K562 (cell line): ENCODE results near the gene GRXCR2. TPM values are rescaled to one million over a fixed set of nuclear protein-coding genes. Genes with fewer than 3 reads are reported as not detected.

Experiments used
- CAMTA2 ChIP-seq: fragments of 250-450 bp; sonication (Bioruptor Pico); conservative IDR thresholded peaks from 2 replicates; pipeline ENCODE4 v1.5.1; 2022
- E4F1 ChIP-seq: fragments of 250-450 bp; sonication (Bioruptor Pico); IDR thresholded peaks from 2 replicates; pipeline ENCODE4 v1.5.0; 2021; ENCODE audit warnings: mild to moderate bottlenecking, borderline replicate concordance
- FOXP1 ChIP-seq: sonication (generic); formaldehyde crosslinking; IDR thresholded peaks from 2 replicates; pipeline ENCODE4 v1.8.0; 2022; ENCODE audit warnings: mild to moderate bottlenecking, missing genetic modification reagents
- GABPA ChIP-seq: fragments of 200-800 bp; sonication (Bioruptor generic); conservative IDR thresholded peaks from 2 replicates; pipeline ENCODE4 v1.6.1; 2016; ENCODE audit warnings: low read depth, missing genetic modification characterization, missing compliant biosample characterization
- GATAD2A ChIP-seq: fragments of 450-650 bp; IDR thresholded peaks from 2 replicates; pipeline ENCODE4 v1.6.1; 2017
- ID3 ChIP-seq, 2 experiments: fragments of 250-450 bp in 1 of 2; fragments of 450-650 bp in 1 of 2; sonication (Bioruptor Pico) in 1 of 2; IDR thresholded peaks; 2 replicates each; pipeline versions ENCODE4 v1.6.1 to v1.8.0; 2016 to 2021; ENCODE audit warnings: mild to moderate bottlenecking in 2 of 2, moderate library complexity in 2 of 2, missing compliant biosample characterization in 1 of 2, missing genetic modification characterization in 1 of 2
- KDM1A ChIP-seq, 2 experiments: fragments of 450-650 bp; IDR thresholded peaks; 2 replicates each; pipeline ENCODE4 v1.6.1; 2016; ENCODE audit warnings: mild to moderate bottlenecking in 2 of 2
- LEF1 ChIP-seq: fragments of 450-650 bp; IDR thresholded peaks from 2 replicates; pipeline ENCODE4 v1.6.1; 2016; ENCODE audit warnings: mild to moderate bottlenecking
- MAX ChIP-seq: sonication (generic); formaldehyde crosslinking; IDR thresholded peaks from 2 replicates; pipeline ENCODE4 v1.9.0; 2022; ENCODE audit warnings: mild to moderate bottlenecking, missing genetic modification reagents
- NR2F6 ChIP-seq: fragments of 450-650 bp; formaldehyde crosslinking; IDR thresholded peaks from 2 replicates; pipeline ENCODE4 v1.4.0; 2020; ENCODE audit warnings: mild to moderate bottlenecking
- NUFIP1 ChIP-seq: fragments of 450-650 bp; IDR thresholded peaks from 2 replicates; pipeline ENCODE4 v1.6.1; 2018; ENCODE audit not compliant: partially characterized antibody
- RCOR1 ChIP-seq, 2 experiments: IDR thresholded peaks; 2 replicates each; pipeline ENCODE4 v1.6.1; 2012; ENCODE audit warnings: low read depth in 2 of 2, low read length in 2 of 2, borderline replicate concordance in 1 of 2, improper control_type of control experiment in 1 of 2
- ZC3H4 ChIP-seq: sonication (generic); formaldehyde crosslinking; IDR thresholded peaks from 2 replicates; pipeline ENCODE4 v1.9.0; 2021; ENCODE audit warnings: missing genetic modification reagents, borderline replicate concordance
- ZFP91 ChIP-seq: sonication (generic); formaldehyde crosslinking; IDR thresholded peaks from 2 replicates; pipeline ENCODE4 v1.8.0; 2022; ENCODE audit warnings: mild to moderate bottlenecking, missing genetic modification reagents
- ZNF318 ChIP-seq, 2 experiments: fragments of 450-650 bp; IDR thresholded peaks; 2 replicates each; pipeline ENCODE4 v1.6.1; 2016; ENCODE audit warnings: mild to moderate bottlenecking in 2 of 2, borderline replicate concordance in 1 of 2, low read depth in 1 of 2, moderate library complexity in 1 of 2
- polyA plus RNA-seq, 8 experiments: library from polyadenylated mRNA; depleted of rRNA in 4 of 8; stranded (reverse) in 5 of 8; unstranded in 3 of 8; fragments of >200 nt; fragmentation: Nextera tagmentation in 2 of 8; fragmentation: Illumina TruSeq in 1 of 8; extraction: Ambion mirVana in 2 of 8; extraction: Trizol in 1 of 8; gene quantifications; 2 replicates each; pipeline versions ENCODE4 v1.2.1 to v1.2.3, GENCODE V29; 2011 to 2014; ENCODE audit warnings: inconsistent platforms in 1 of 8, missing spikeins in 1 of 8
- total RNA-seq, 7 experiments: library from RNA; depleted of rRNA in 6 of 7; stranded (reverse); fragments of >200 nt in 6 of 7; fragmentation: Illumina TruSeq in 2 of 7; extraction: Trizol in 2 of 7; gene quantifications; 2 replicates each; pipeline versions ENCODE4 v1.2.1 to v1.2.3, GENCODE V29; 2011 to 2021; ENCODE audit warnings: low replicate concordance in 1 of 7

Gene GRXCR2
- total and polyA plus RNA-seq, 9 of the 15 experiments (the other 6 are each of a cell fraction or from before 2014, with no cell fraction given), result not detected

GRCh38 chr5:145834554-145834916 is 38.3 kb downstream of the GRXCR2 start (continued):
- TF ChIP-seq ZNF318 (IDR thresholded peaks at IDR 0.05; ENCODE audit: borderline replicate concordance in 1 of 2, low read depth in 1 of 2) (no peak), E4F1 (no peak), RCOR1 (IDR thresholded peaks at IDR 0.05; ENCODE audit: borderline replicate concordance in 1 of 2, low read depth in 2 of 2, low read length in 2 of 2) (peak; percentile 39 to 88; a peak in 3 of 4 replicates), NUFIP1 (no peak), ID3 (CRISPR knock-in tag; IDR thresholded peaks at IDR 0.05) (no peak), ID3 (tag; IDR thresholded peaks at IDR 0.05) (peak; percentile 42; the same call in 1 of the 2 replicates), MAX (CRISPR knock-in tag) (no peak), CAMTA2 (CRISPR knock-in tag) (no peak), LEF1 (0 out of 2 replicates have a peak, but pooled peaks have one; percentile 10), NR2F6 (CRISPR knock-in tag) (no peak), GABPA (tag) (no peak), ZC3H4 (CRISPR knock-in tag) (no peak), ZFP91 (no peak), FOXP1 (CRISPR knock-in tag) (peak; percentile 23; the same call in 1 of the 2 replicates), GATAD2A (0 out of 2 replicates have a peak, but pooled peaks have one; percentile 14), KDM1A (IDR thresholded peaks at IDR 0.05) (peak; percentile 91 to 95)
- TF ChIP-seq, all 486 proteins: peak for 27
